ENCODE measurements around the gene RASGRF2.
"Not testable (repeated sequence)": the region's sequence is repeated elsewhere in the genome, so short reads cannot be mapped to it uniquely, and the experiment has no call there.

RASGRF2 gene

GRCh38 chr5:81238460-81238859, 278.3 kb downstream of the RASGRF2 start:
- no peak for DNase-seq (ENCODE audit: low read depth, low spot score)

- no peak for DNase-seq (ENCODE audit: low read depth, low spot score)
Measured at GRCh38 chr5:81239613-81240012, 279.4 kb downstream of the RASGRF2 start.

- no peak for DNase-seq (ENCODE audit: low read depth, low spot score)
Measured at GRCh38 chr5:81241001-81241400, 280.8 kb downstream of the RASGRF2 start.

GRCh38 chr5:81241961-81242648, 281.9 kb downstream of the RASGRF2 start:
- DNase-seq (ENCODE audit: low read depth, low spot score), result no peak

- no peak for DNase-seq (ENCODE audit: low read depth, low spot score)
Measured at GRCh38 chr5:81242906-81243436, 282.8 kb downstream of the RASGRF2 start.

GRCh38 chr5:81244451-81244850, 284.3 kb downstream of the RASGRF2 start:
- DNase-seq (ENCODE audit: low read depth, low spot score), result no peak

GRCh38 chr5:81245871-81246235, 285.7 kb downstream of the RASGRF2 start:
- no peak for DNase-seq (ENCODE audit: low read depth, low spot score)

- DNase-seq (ENCODE audit: low read depth, low spot score), result no peak
Measured at GRCh38 chr5:81246697-81247096, 286.5 kb downstream of the RASGRF2 start.

GRCh38 chr5:81247441-81247972, 287.3 kb downstream of the RASGRF2 start:
- no peak for DNase-seq (ENCODE audit: low read depth, low spot score)

GRCh38 chr5:81249240-81249639, 289.1 kb downstream of the RASGRF2 start:
- no peak for DNase-seq (ENCODE audit: low read depth, low spot score)

- DNase-seq (ENCODE audit: low read depth, low spot score), result no peak
Measured at GRCh38 chr5:81250004-81250403, 289.8 kb downstream of the RASGRF2 start.

- DNase-seq (ENCODE audit: low read depth, low spot score), result no peak
Measured at GRCh38 chr5:81251922-81252321, 291.8 kb downstream of the RASGRF2 start.

- no peak for DNase-seq (ENCODE audit: low read depth, low spot score)
Measured at GRCh38 chr5:81252904-81253303, 292.7 kb downstream of the RASGRF2 start.

GRCh38 chr5:81253875-81254274, 293.7 kb downstream of the RASGRF2 start:
- DNase-seq (ENCODE audit: low read depth, low spot score), result no peak

GRCh38 chr5:81254886-81255559, 294.9 kb downstream of the RASGRF2 start:
- no peak for DNase-seq (ENCODE audit: low read depth, low spot score)

- no peak for DNase-seq (ENCODE audit: low read depth, low spot score)
Measured at GRCh38 chr5:81256766-81257165, 296.6 kb downstream of the RASGRF2 start.

- DNase-seq (ENCODE audit: low read depth, low spot score), result not testable (repeated sequence)
Measured at GRCh38 chr5:81262796-81263195, 302.6 kb downstream of the RASGRF2 start.

GRCh38 chr5:81265101-81265500, 304.9 kb downstream of the RASGRF2 start:
- DNase-seq (ENCODE audit: low read depth, low spot score), result no peak

- DNase-seq (ENCODE audit: low read depth, low spot score), result no peak
Measured at GRCh38 chr5:81268521-81269196, 308.5 kb downstream of the RASGRF2 start.

GRCh38 chr5:81269751-81270393, 309.7 kb downstream of the RASGRF2 start:
- no peak for DNase-seq (ENCODE audit: low read depth, low spot score)

GRCh38 chr5:81270394-81271027, 310.3 kb downstream of the RASGRF2 start:
- not testable (repeated sequence) for DNase-seq (ENCODE audit: low read depth, low spot score)
